A549 (cell line): ENCODE results near the gene PLEKHH3. TPM values are rescaled to one million over a fixed set of nuclear protein-coding genes. Genes with fewer than 3 reads are reported as not detected.

Source experiments
- ATAC-seq, 2 experiments: fragments of 200-7000 bp in 1 of 2; fragments of >200 bp in 1 of 2; cut with Nextera tagmentation in 1 of 2; cut with Tn5 transposase in 1 of 2; 3 replicates each; pipeline versions ENCODE4 v1.8.0 to v1.9.1; 2018 to 2020; ENCODE audit warnings: mild to moderate bottlenecking in 1 of 2, moderate library complexity in 1 of 2
- CTCF ChIA-PET: fragments of 300-600 bp; sonication (Branson Sonifier 250); formaldehyde crosslinking; extraction: SDS; loops from one replicate; lab custom pipeline; 2021; ENCODE audit warnings: antibody characterized with exemption, inconsistent platforms; lab: Yijun Ruan, JAX
- POLR2A ChIA-PET: fragments of 350-600 bp; formaldehyde crosslinking; extraction: SDS; loops from one replicate; lab custom pipeline; 2021; ENCODE audit warnings: antibody characterized with exemption, inconsistent platforms; lab: Yijun Ruan, JAX
- DNase-seq, 2 experiments: peaks; one replicate each; pipeline versions ENCODE4 v3.0.0 to v3.0.0-alpha.2; 2011 to 2016; ENCODE audit warnings: low read depth in 1 of 2, low spot score in 1 of 2
- FAIRE-seq: peaks from 2 replicates; lab custom pipeline; 2011; peaks lifted over from hg19 to GRCh38; lab: Jason Lieb, UNC
- H3K27ac ChIP-seq, 2 experiments: fragments of >200 bp; sonication (Bioruptor Twin); formaldehyde crosslinking; 3 replicates each; pipeline ENCODE4 v1.5.1; 2016 to 2017
- H3K4me1 ChIP-seq: fragments of >200 bp; sonication (Bioruptor Twin); formaldehyde crosslinking; 3 replicates; pipeline ENCODE4 v1.6.1; 2016
- H3K4me2 ChIP-seq: fragments of >200 bp; sonication (Bioruptor Twin); formaldehyde crosslinking; 3 replicates; pipeline ENCODE4 v1.6.1; 2016
- H3K4me3 ChIP-seq: fragments of >200 bp; sonication (Bioruptor Twin); formaldehyde crosslinking; 3 replicates; pipeline ENCODE4 v1.5.1; 2016
- H3K9me3 ChIP-seq: fragments of >200 bp; sonication (Bioruptor Twin); formaldehyde crosslinking; 3 replicates; pipeline ENCODE4 v1.6.1; 2016
- CBX2 ChIP-seq: fragments of 200-600 bp; sonication (generic); IDR thresholded peaks from 2 replicates; pipeline ENCODE4 v1.6.1; 2016; ENCODE audit warnings: low read depth, mild to moderate bottlenecking, borderline replicate concordance
- CHD4 ChIP-seq: fragments of 200-600 bp; sonication (generic); IDR thresholded peaks from 2 replicates; pipeline ENCODE4 v1.6.1; 2016; ENCODE audit warnings: antibody characterized with exemption, mild to moderate bottlenecking, borderline replicate concordance
- CTCF ChIP-seq: fragments of >200 bp; sonication (Bioruptor Twin); formaldehyde crosslinking; IDR thresholded peaks from 3 replicates; pipeline ENCODE4 v1.5.1; 2016
- E2F6 ChIP-seq: IDR thresholded peaks from 2 replicates; pipeline ENCODE4 v1.6.1; 2012; ENCODE audit warnings: low read depth, borderline replicate concordance
- EHMT2 ChIP-seq: fragments of 200-600 bp; sonication (generic); IDR thresholded peaks from 2 replicates; pipeline ENCODE4 v1.6.1; 2016; ENCODE audit warnings: antibody characterized with exemption, low read depth, mild to moderate bottlenecking, moderate library complexity
- FOSB ChIP-seq: fragments of 250-450 bp; sonication (Bioruptor Pico); IDR thresholded peaks from 2 replicates; pipeline ENCODE4 v1.5.0; 2020; ENCODE audit warnings: mild to moderate bottlenecking, moderate library complexity
- FOXS1 ChIP-seq: fragments of 250-450 bp; sonication (Bioruptor Pico); IDR thresholded peaks from 2 replicates; pipeline ENCODE4 v1.5.0; 2020; ENCODE audit warnings: mild to moderate bottlenecking, moderate library complexity
- HOXB5 ChIP-seq: fragments of 250-450 bp; sonication (Bioruptor Pico); IDR thresholded peaks from 2 replicates; pipeline ENCODE4 v1.5.0; 2020; ENCODE audit warnings: mild to moderate bottlenecking, moderate library complexity
- JUNB ChIP-seq: fragments of >200 bp; sonication (Bioruptor Twin); formaldehyde crosslinking; IDR thresholded peaks from 2 replicates; pipeline ENCODE4 v1.6.1; 2016
- KDM1A ChIP-seq: fragments of 200-600 bp; sonication (generic); IDR thresholded peaks from 2 replicates; pipeline ENCODE4 v1.6.1; 2016; ENCODE audit warnings: low read depth, mild to moderate bottlenecking
- MAFK ChIP-seq: fragments of 450-650 bp; IDR thresholded peaks from 2 replicates; pipeline ENCODE4 v1.6.1; 2014; ENCODE audit not compliant: partially characterized antibody
- MAZ ChIP-seq: fragments of 150-350 bp; IDR thresholded peaks from 2 replicates; pipeline ENCODE4 v1.6.1; 2014; ENCODE audit warnings: antibody characterized with exemption, low read depth, low read length, borderline replicate concordance
- NFE2L2 ChIP-seq: fragments of 150-350 bp; conservative IDR thresholded peaks from 2 replicates; pipeline ENCODE4 v1.6.1; 2014; ENCODE audit warnings: low read length
- NPAS2 ChIP-seq: fragments of 250-450 bp; sonication (Bioruptor Pico); IDR thresholded peaks from 2 replicates; pipeline ENCODE4 v1.8.0; 2022; ENCODE audit warnings: mild to moderate bottlenecking, moderate library complexity, borderline replicate concordance
- POLR2A ChIP-seq: IDR thresholded peaks from 2 replicates; pipeline ENCODE4 v1.6.1; 2012; ENCODE audit warnings: mild to moderate bottlenecking, low read length
- POLR2AphosphoS2 ChIP-seq: conservative IDR thresholded peaks from 2 replicates; pipeline ENCODE4 v1.6.1; 2012; ENCODE audit warnings: low read length, improper control_type of control experiment, inconsistent platforms
- RFX5 ChIP-seq: fragments of 450-650 bp; IDR thresholded peaks from 2 replicates; pipeline ENCODE4 v1.7.1; 2014; ENCODE audit warnings: antibody characterized with exemption, mild to moderate bottlenecking, moderate library complexity
- RNF2 ChIP-seq: fragments of 200-600 bp; sonication (generic); IDR thresholded peaks from 2 replicates; pipeline ENCODE4 v1.6.1; 2016; ENCODE audit warnings: low read depth, mild to moderate bottlenecking, antibody characterized with exemption, moderate library complexity, borderline replicate concordance
- TFCP2L1 ChIP-seq: fragments of 250-450 bp; sonication (Bioruptor Pico); IDR thresholded peaks from 2 replicates; pipeline ENCODE4 v1.5.0; 2021; ENCODE audit warnings: mild to moderate bottlenecking
- ZFP36 ChIP-seq: fragments of 450-650 bp; IDR thresholded peaks from 2 replicates; pipeline ENCODE4 v1.6.1; 2014; ENCODE audit warnings: borderline replicate concordance; ENCODE audit not compliant: partially characterized antibody
- ZNF302 ChIP-seq: fragments of 250-450 bp; sonication (Bioruptor Pico); IDR thresholded peaks from 2 replicates; pipeline ENCODE4 v1.9.0; 2021; ENCODE audit warnings: inconsistent platforms, mild to moderate bottlenecking, moderate library complexity
- whole genome bisulfite sequencing: methylation state at CpG from one replicate; pipeline ENCODE4 v1.1.6; 2017; ENCODE audit errors: missing lambda C conversion rate; 5-methylcytosine and 5-hydroxymethylcytosine counted together
- polyA plus RNA-seq, 4 experiments: library from polyadenylated mRNA; depleted of rRNA in 3 of 4; stranded (reverse); fragments of >200 nt; fragmentation: RNase III in 1 of 4; extraction: RNeasy Plus Mini Kit Qiagen cat#74134 plus additional on column Dnase treatment in 1 of 4; gene quantifications; 2 replicates in 3 of 4; 3 replicates in 1 of 4; pipeline ENCODE4 v1.2.3, GENCODE V29; 2011 to 2017

PLEKHH3 gene
- polyA plus RNA-seq, 2 of the 4 experiments (the other 2 are of a cell fraction), result 5.5 to 14.0 TPM

- no peak overlapping the region for H3K27ac ChIP-seq
- ChIA-PET POLR2A (interaction anchor here (0.6 kb wide), 1 partner anchor 81 kb away, joined by 3 read pairs; no protein-coding TSS in a partner anchor), CTCF (interaction anchor here (0.6 to 5.8 kb wide), 8 partner anchors 8 to 122 kb away, joined by 3 to 43 read pairs (median 4); partner anchors contain the start of gene PSMC3IP)
- no peaks in the 10 kb centered on the region for H3K9me3 ChIP-seq
- 80% methylated on average over 10 of the region's 10 CpGs for WGBS
- no peak for ATAC-seq
- no peak overlapping the region for H3K4me2 ChIP-seq
- H3K4me1 ChIP-seq, result peaks cover 6% of the 10 kb centered on the region; the same call in 2 of the 3 replicates
- TF ChIP-seq RFX5 (no peak), E2F6 (no peak), ZNF302 (CRISPR knock-in tag) (no peak), CBX2 (no peak), CHD4 (no peak), ZFP36 (no peak), KDM1A (no peak)
- no peak overlapping the region for H3K4me3 ChIP-seq
- FAIRE-seq, result no peak
- no peak for DNase-seq
Observed at GRCh38 chr17:42700586-42701289, 23.9 kb upstream of the PLEKHH3 start.

GRCh38 chr17:42699415-42699740 lies 22.6 kb upstream of the PLEKHH3 start:
- no peak for DNase-seq
- no peak overlapping the region for H3K4me2 ChIP-seq
- 93% methylated on average over 4 of the region's 4 CpGs for WGBS
- ATAC-seq, result no peak
- POLR2A ChIA-PET, result interaction anchor here (0.6 kb wide), 1 partner anchor 74 kb away, joined by 4 read pairs; no protein-coding TSS in a partner anchor
- no peak for FAIRE-seq
- H3K9me3 ChIP-seq, result no peaks in the 10 kb centered on the region
- H3K4me1 ChIP-seq, result peaks cover 6% of the 10 kb centered on the region; the same call in 2 of the 3 replicates
- no peak overlapping the region for H3K4me3 ChIP-seq
- CTCF ChIA-PET, result interaction anchor here (0.9 to 5.8 kb wide), 8 partner anchors 10 to 121 kb away, joined by 3 to 43 read pairs (median 6); partner anchors contain the start of gene PSMC3IP
- no peak overlapping the region for H3K27ac ChIP-seq
- TF ChIP-seq MAZ, result no peak
- TF ChIP-seq POLR2AphosphoS2, result no peak
- no peak for TF ChIP-seq EHMT2
- no peak for TF ChIP-seq ZFP36
- no peak for TF ChIP-seq JUNB
- TF ChIP-seq MAFK, result no peak
- TF ChIP-seq POLR2A, result no peak
- no peak for TF ChIP-seq NFE2L2
- TF ChIP-seq, all 56 proteins: peak for 0

- Histone ChIP-seq H3K4me2 (no peak overlapping the region), H3K4me1 (peaks cover 6% of the 10 kb centered on the region; the same call in 2 of the 3 replicates), H3K9me3 (no peaks in the 10 kb centered on the region), H3K4me3 (no peak overlapping the region), H3K27ac (no peak overlapping the region)
- TF ChIP-seq CTCF, result no peak
- TF ChIP-seq FOSB, result no peak
- TF ChIP-seq RNF2, result no peak
- TF ChIP-seq HOXB5 (CRISPR knock-in tag), result no peak
- no peak for TF ChIP-seq NPAS2
- no peak for TF ChIP-seq FOXS1 (CRISPR knock-in tag)
- TF ChIP-seq TFCP2L1 (CRISPR knock-in tag), result no peak
- WGBS, result 60% methylated on average over 1 of the region's 2 CpGs
- ATAC-seq (peak; percentile 17 to 45; a peak in 2 of 6 replicates), DNase-seq (no peak), FAIRE-seq (no peak)
- CTCF ChIA-PET, result interaction anchor here (1.7 to 5.8 kb wide), 5 partner anchors 18 to 121 kb away, joined by 5 to 43 read pairs (median 9); partner anchors contain the start of gene PSMC3IP
- POLR2A ChIA-PET, result interaction anchor here (0.6 kb wide), 1 partner anchor 75 kb away, joined by 4 read pairs; no protein-coding TSS in a partner anchor
Observed at GRCh38 chr17:42698736-42699414, 22.1 kb upstream of the PLEKHH3 start.
